K562 (cell line): Measurements from ENCODE around the gene SEPTIN1. TPM values are rescaled to one million over a fixed set of nuclear protein-coding genes. Genes with fewer than 3 reads are reported as not detected.

Source experiments
- ARID1B ChIP-seq: fragments of 450-650 bp; IDR thresholded peaks from 2 replicates; pipeline ENCODE4 v1.6.1; 2016; ENCODE audit warnings: antibody characterized with exemption, mild to moderate bottlenecking, inconsistent platforms
- C11orf30 ChIP-seq: fragments of 450-650 bp; IDR thresholded peaks from 2 replicates; pipeline ENCODE4 v1.6.1; 2016; ENCODE audit warnings: low read depth, mild to moderate bottlenecking
- DDX20 ChIP-seq: fragments of 450-650 bp; IDR thresholded peaks from 2 replicates; pipeline ENCODE4 v1.6.1; 2016; ENCODE audit warnings: missing genetic modification characterization, low read depth, mild to moderate bottlenecking, missing compliant biosample characterization, moderate library complexity
- E2F4 ChIP-seq: sonication (generic); formaldehyde crosslinking; IDR thresholded peaks from 2 replicates; pipeline ENCODE4 v1.8.0; 2022; ENCODE audit warnings: mild to moderate bottlenecking, low read depth, missing genetic modification reagents
- ERF ChIP-seq: fragments of 450-650 bp; formaldehyde crosslinking; IDR thresholded peaks from 2 replicates; pipeline ENCODE4 v1.4.0; 2020; ENCODE audit warnings: mild to moderate bottlenecking, mixed read lengths
- GABPB2 ChIP-seq: fragments of 250-450 bp; sonication (Bioruptor Pico); conservative IDR thresholded peaks from 2 replicates; pipeline ENCODE4 v1.5.1; 2021; ENCODE audit warnings: mild to moderate bottlenecking
- GATAD2B ChIP-seq: fragments of 450-650 bp; IDR thresholded peaks from 2 replicates; pipeline ENCODE4 v1.6.1; 2017; ENCODE audit warnings: mild to moderate bottlenecking, borderline replicate concordance
- MCM5 ChIP-seq: fragments of 450-650 bp; IDR thresholded peaks from 2 replicates; pipeline ENCODE4 v1.6.1; 2016; ENCODE audit warnings: low read depth
- MCM7 ChIP-seq, 2 experiments: fragments of 450-650 bp; IDR thresholded peaks; 2 replicates each; pipeline ENCODE4 v1.6.1; 2016 to 2018
- NFIX ChIP-seq: fragments of 250-450 bp; sonication (Bioruptor Pico); IDR thresholded peaks from 2 replicates; pipeline ENCODE4 v1.4.0; 2020; ENCODE audit warnings: low read depth, mild to moderate bottlenecking, moderate library complexity
- NR2C2 ChIP-seq, 2 experiments: fragments of 200-800 bp in 1 of 2; sonication (Bioruptor generic) in 1 of 2; sonication (generic) in 1 of 2; formaldehyde crosslinking in 1 of 2; IDR thresholded peaks; 2 replicates each; pipeline versions ENCODE4 v1.6.1 to v1.8.0; 2016 to 2022; ENCODE audit warnings: mild to moderate bottlenecking in 1 of 2, missing compliant biosample characterization in 1 of 2, missing genetic modification characterization in 1 of 2, missing genetic modification reagents in 1 of 2
- PHB ChIP-seq: fragments of 250-450 bp; sonication (Bioruptor Pico); IDR thresholded peaks from 2 replicates; pipeline ENCODE4 v1.5.0; 2021
- POLR2B ChIP-seq: fragments of 450-650 bp; IDR thresholded peaks from 2 replicates; pipeline ENCODE4 v1.6.1; 2018; ENCODE audit warnings: low read depth; ENCODE audit not compliant: partially characterized antibody
- PRMT5 ChIP-seq: sonication (generic); formaldehyde crosslinking; IDR thresholded peaks from 2 replicates; pipeline ENCODE4 v1.5.0; 2020; ENCODE audit warnings: missing genetic modification reagents
- RBFOX2 ChIP-seq: fragments of 200-400 bp; formaldehyde crosslinking; IDR thresholded peaks from 2 replicates; pipeline ENCODE4 v1.6.1; 2017; ENCODE audit warnings: low read depth, mild to moderate bottlenecking, low read length, moderate library complexity
- RFX1 ChIP-seq: fragments of 450-650 bp; IDR thresholded peaks from 2 replicates; pipeline ENCODE4 v1.6.1; 2016; ENCODE audit warnings: mild to moderate bottlenecking, moderate library complexity
- SIN3A ChIP-seq, 2 experiments: fragments of 150-350 bp in 1 of 2; IDR thresholded peaks; 2 replicates each; pipeline ENCODE4 v1.6.1; 2011 to 2016; ENCODE audit warnings: borderline replicate concordance in 2 of 2, low read depth in 2 of 2, low read length in 2 of 2, mild to moderate bottlenecking in 2 of 2, moderate library complexity in 2 of 2; ENCODE audit not compliant: control insufficient read depth in 1 of 2
- SOX6 ChIP-seq: fragments of 450-650 bp; IDR thresholded peaks from 2 replicates; pipeline ENCODE4 v1.6.1; 2014; ENCODE audit warnings: mild to moderate bottlenecking
- TSC22D4 ChIP-seq: fragments of 450-650 bp; IDR thresholded peaks from 2 replicates; pipeline ENCODE4 v1.6.1; 2016; ENCODE audit warnings: missing genetic modification characterization, missing biosample characterization, control low read depth
- XRCC4 ChIP-seq: IDR thresholded peaks from one replicate; pipeline ENCODE4 v1.6.1; 2011; ENCODE audit not compliant: insufficient read depth, insufficient read length; ENCODE audit errors: extremely low read depth
- ZKSCAN8 ChIP-seq: fragments of 200-800 bp; sonication (Bioruptor generic); IDR thresholded peaks from 2 replicates; pipeline ENCODE4 v1.6.1; 2016; ENCODE audit warnings: missing genetic modification characterization, missing compliant biosample characterization
- polyA plus RNA-seq, 8 experiments: library from polyadenylated mRNA; depleted of rRNA in 4 of 8; stranded (reverse) in 5 of 8; unstranded in 3 of 8; fragments of >200 nt; fragmentation: Nextera tagmentation in 2 of 8; fragmentation: Illumina TruSeq in 1 of 8; extraction: Ambion mirVana in 2 of 8; extraction: Trizol in 1 of 8; gene quantifications; 2 replicates each; pipeline versions ENCODE4 v1.2.1 to v1.2.3, GENCODE V29; 2011 to 2014; ENCODE audit warnings: inconsistent platforms in 1 of 8, missing spikeins in 1 of 8
- total RNA-seq, 7 experiments: library from RNA; depleted of rRNA in 6 of 7; stranded (reverse); fragments of >200 nt in 6 of 7; fragmentation: Illumina TruSeq in 2 of 7; extraction: Trizol in 2 of 7; gene quantifications; 2 replicates each; pipeline versions ENCODE4 v1.2.1 to v1.2.3, GENCODE V29; 2011 to 2021; ENCODE audit warnings: low replicate concordance in 1 of 7
- TF ChIP-seq, protein P1 (sequence below): sonication (generic); formaldehyde crosslinking; IDR thresholded peaks from 2 replicates; pipeline ENCODE4 v1.4.0; 2020; ENCODE audit warnings: mild to moderate bottlenecking, missing genetic modification reagents
- TF ChIP-seq, protein P2 (sequence below): fragments of 450-650 bp; IDR thresholded peaks from 2 replicates; pipeline ENCODE4 v1.6.1; 2018; ENCODE audit not compliant: partially characterized antibody

SEPTIN1 gene
- total and polyA plus RNA-seq, 9 of the 15 experiments (the other 6 are each of a cell fraction or from before 2014, with no cell fraction given): 0.23 to 5.6 (median 1.7) TPM; not detected in 1

DNA sequence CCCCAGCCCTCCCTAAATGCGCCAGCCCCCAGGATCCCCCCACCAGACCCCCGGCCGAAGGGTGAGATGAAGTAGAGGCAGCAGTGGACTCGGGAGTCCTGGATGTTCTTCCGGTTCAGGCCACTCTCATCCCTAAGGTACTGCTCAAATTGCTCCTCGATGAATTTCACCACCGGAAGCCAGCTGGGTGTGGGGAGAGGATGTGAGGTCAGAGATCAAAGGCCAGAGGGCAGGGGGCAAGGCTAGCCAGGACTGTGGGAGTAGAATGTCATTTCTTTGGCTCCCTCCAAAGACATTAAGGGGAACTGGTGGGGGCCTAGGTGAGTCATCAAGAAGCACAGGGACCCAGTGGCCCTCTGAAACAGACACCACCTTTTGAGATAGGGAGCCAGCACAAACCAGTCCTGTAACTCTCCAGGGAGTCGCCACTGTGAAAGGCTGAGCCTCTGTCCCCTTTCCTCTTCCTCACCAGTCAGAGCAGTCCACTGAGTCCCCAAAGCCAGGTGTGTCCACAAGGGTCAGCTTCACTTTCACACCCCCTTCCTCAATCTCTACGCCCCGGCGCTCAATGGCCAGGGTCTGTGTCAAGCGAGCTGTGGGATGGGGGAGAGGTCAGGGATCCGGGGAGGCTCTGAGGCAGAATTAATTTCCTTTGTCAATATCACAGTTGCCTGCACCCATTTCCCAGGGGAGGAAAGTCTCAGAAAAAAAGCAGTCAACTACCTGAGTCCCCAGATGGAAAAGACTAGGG, 895 bp downstream of the SEPTIN1 start (continued):
- TF ChIP-seq E2F4 (CRISPR knock-in tag): no peak
- no peak for TF ChIP-seq GABPB2 (CRISPR knock-in tag)
- TF ChIP-seq, protein P1, sequence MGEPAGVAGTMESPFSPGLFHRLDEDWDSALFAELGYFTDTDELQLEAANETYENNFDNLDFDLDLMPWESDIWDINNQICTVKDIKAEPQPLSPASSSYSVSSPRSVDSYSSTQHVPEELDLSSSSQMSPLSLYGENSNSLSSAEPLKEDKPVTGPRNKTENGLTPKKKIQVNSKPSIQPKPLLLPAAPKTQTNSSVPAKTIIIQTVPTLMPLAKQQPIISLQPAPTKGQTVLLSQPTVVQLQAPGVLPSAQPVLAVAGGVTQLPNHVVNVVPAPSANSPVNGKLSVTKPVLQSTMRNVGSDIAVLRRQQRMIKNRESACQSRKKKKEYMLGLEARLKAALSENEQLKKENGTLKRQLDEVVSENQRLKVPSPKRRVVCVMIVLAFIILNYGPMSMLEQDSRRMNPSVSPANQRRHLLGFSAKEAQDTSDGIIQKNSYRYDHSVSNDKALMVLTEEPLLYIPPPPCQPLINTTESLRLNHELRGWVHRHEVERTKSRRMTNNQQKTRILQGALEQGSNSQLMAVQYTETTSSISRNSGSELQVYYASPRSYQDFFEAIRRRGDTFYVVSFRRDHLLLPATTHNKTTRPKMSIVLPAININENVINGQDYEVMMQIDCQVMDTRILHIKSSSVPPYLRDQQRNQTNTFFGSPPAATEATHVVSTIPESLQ (CRISPR knock-in tag): no peak
- TF ChIP-seq NFIX (CRISPR knock-in tag): no peak
- 0 out of 2 replicates have a peak, but pooled peaks have one; percentile 30 for TF ChIP-seq GATAD2B
- no peak for TF ChIP-seq RFX1
- no peak for TF ChIP-seq XRCC4
- TF ChIP-seq TSC22D4 (tag): no peak
- no peak for TF ChIP-seq PHB (CRISPR knock-in tag)
- TF ChIP-seq ZKSCAN8 (CRISPR knock-in tag): no peak
- TF ChIP-seq SOX6: 0 out of 2 replicates have a peak, but pooled peaks have one; percentile 9
- no peak for TF ChIP-seq DDX20 (tag)
- TF ChIP-seq, protein P2, sequence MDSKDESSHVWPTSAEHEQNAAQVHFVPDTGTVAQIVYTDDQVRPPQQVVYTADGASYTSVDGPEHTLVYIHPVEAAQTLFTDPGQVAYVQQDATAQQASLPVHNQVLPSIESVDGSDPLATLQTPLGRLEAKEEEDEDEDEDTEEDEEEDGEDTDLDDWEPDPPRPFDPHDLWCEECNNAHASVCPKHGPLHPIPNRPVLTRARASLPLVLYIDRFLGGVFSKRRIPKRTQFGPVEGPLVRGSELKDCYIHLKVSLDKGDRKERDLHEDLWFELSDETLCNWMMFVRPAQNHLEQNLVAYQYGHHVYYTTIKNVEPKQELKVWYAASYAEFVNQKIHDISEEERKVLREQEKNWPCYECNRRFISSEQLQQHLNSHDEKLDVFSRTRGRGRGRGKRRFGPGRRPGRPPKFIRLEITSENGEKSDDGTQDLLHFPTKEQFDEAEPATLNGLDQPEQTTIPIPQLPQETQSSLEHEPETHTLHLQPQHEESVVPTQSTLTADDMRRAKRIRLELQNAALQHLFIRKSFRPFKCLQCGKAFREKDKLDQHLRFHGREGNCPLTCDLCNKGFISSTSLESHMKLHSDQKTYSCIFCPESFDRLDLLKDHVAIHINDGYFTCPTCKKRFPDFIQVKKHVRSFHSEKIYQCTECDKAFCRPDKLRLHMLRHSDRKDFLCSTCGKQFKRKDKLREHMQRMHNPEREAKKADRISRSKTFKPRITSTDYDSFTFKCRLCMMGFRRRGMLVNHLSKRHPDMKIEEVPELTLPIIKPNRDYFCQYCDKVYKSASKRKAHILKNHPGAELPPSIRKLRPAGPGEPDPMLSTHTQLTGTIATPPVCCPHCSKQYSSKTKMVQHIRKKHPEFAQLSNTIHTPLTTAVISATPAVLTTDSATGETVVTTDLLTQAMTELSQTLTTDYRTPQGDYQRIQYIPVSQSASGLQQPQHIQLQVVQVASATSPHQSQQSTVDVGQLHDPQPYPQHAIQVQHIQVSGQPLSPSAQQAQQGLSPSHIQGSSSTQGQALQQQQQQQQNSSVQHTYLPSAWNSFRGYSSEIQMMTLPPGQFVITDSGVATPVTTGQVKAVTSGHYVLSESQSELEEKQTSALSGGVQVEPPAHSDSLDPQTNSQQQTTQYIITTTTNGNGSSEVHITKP: peak; percentile 71
- TF ChIP-seq MCM5: no peak
- no peak for TF ChIP-seq SIN3A (IDR thresholded peaks at IDR 0.05; ENCODE audit: borderline replicate concordance in 2 of 2, control insufficient read depth in 1 of 2, low read depth in 2 of 2, low read length in 2 of 2)
- peak; percentile 71 for TF ChIP-seq C11orf30
- TF ChIP-seq PRMT5 (CRISPR knock-in tag): no peak
- no peak for TF ChIP-seq ERF
- TF ChIP-seq NR2C2 (CRISPR knock-in tag; IDR thresholded peaks at IDR 0.05): peak; percentile 96
- peak; percentile 98 for TF ChIP-seq NR2C2 (tag; IDR thresholded peaks at IDR 0.05)
- peak; percentile 58 for TF ChIP-seq RBFOX2
- peak; percentile 52 for TF ChIP-seq POLR2B
- TF ChIP-seq MCM7 (IDR thresholded peaks at IDR 0.05): no peak
- TF ChIP-seq ARID1B: peak; percentile 77
